ENCODE results near the gene RAET1L.
A peak's percentile ranks its signal among the peaks of the same experiment; 100 is the strongest.
"Not testable (repeated sequence)": the region's sequence is repeated elsewhere in the genome, so short reads cannot be mapped to it uniquely, and the experiment has no call there.

The RAET1L gene
- long read RNA-seq, donor 1 = 0 reads
- long read RNA-seq, donor 2 = 0 reads
- long read RNA-seq, donor 3 = 0 reads
- long read RNA-seq, donor 4 = 0 reads
- long read RNA-seq, donor 5 = 0 reads
- long read RNA-seq, donor 6 = 0 reads
- long read RNA-seq, donor 7 = 0 reads
- long read RNA-seq, donor 8 = 0 reads

- DNase-seq = no peak
These were observed at the start of gene RAET1L for GRCh38 chr6:150025201-150025917. TSS of gene RAET1L (minus strand) at chr6:150025532. CDS start at chr6:150025471, 61 bp downstream.

- DNase-seq = no peak
These were observed 49.7 kb upstream of the RAET1L start for GRCh38 chr6:150075034-150075421.

- DNase-seq = not testable (repeated sequence)
These were observed 49.2 kb upstream of the RAET1L start for GRCh38 chr6:150074396-150075033.

- DNase-seq = no peak
These were observed 46.9 kb upstream of the RAET1L start for GRCh38 chr6:150072201-150072600.

- no peak for DNase-seq
These were observed 45.0 kb upstream of the RAET1L start for GRCh38 chr6:150070236-150070818.

GRCh38 chr6:150069706-150070105 lies 44.4 kb upstream of the RAET1L start:
- peak; percentile 20 for DNase-seq

GRCh38 chr6:150068720-150069648 lies 43.7 kb upstream of the RAET1L start, which contains the start of gene ULBP3:
TSS of gene ULBP3 (minus strand) at chr6:150069121. CDS start at chr6:150069066, 55 bp downstream.
- DNase-seq = peak; percentile 88

- no peak for DNase-seq
These were observed 42.8 kb upstream of the RAET1L start for GRCh38 chr6:150068151-150068550.

- DNase-seq = no peak
These were observed 39.8 kb upstream of the RAET1L start for GRCh38 chr6:150065083-150065482.

- no peak for DNase-seq
These were observed 38.3 kb upstream of the RAET1L start for GRCh38 chr6:150063640-150064039.

GRCh38 chr6:150059973-150060372 lies 34.6 kb upstream of the RAET1L start:
- not testable (repeated sequence) for DNase-seq

GRCh38 chr6:150058986-150059385 lies 33.7 kb upstream of the RAET1L start:
- no peak for DNase-seq

- no peak for DNase-seq
These were observed 33.0 kb upstream of the RAET1L start for GRCh38 chr6:150058231-150058792.

GRCh38 chr6:150057501-150057951 lies 32.2 kb upstream of the RAET1L start:
- DNase-seq = no peak

- no peak for DNase-seq
These were observed 31.6 kb upstream of the RAET1L start for GRCh38 chr6:150056916-150057315.

GRCh38 chr6:150056156-150056555 lies 30.8 kb upstream of the RAET1L start:
- no peak for DNase-seq

GRCh38 chr6:150055131-150055530 lies 29.8 kb upstream of the RAET1L start:
- DNase-seq = no peak

GRCh38 chr6:150053450-150053849 lies 28.1 kb upstream of the RAET1L start:
- DNase-seq = no peak

- no peak for DNase-seq
These were observed 25.5 kb upstream of the RAET1L start for GRCh38 chr6:150050846-150051245.

- DNase-seq = no peak
These were observed 22.8 kb upstream of the RAET1L start for GRCh38 chr6:150048099-150048498.

GRCh38 chr6:150046943-150047342 lies 21.6 kb upstream of the RAET1L start:
- no peak for DNase-seq

All from right kidney (tissue), 9 donors.